H1 (cell line): ENCODE data around the gene GTPBP10. TPM values are rescaled to one million over a fixed set of nuclear protein-coding genes. Genes with fewer than 3 reads are reported as not detected.

ENCODE experiments used
- CTCF ChIP-seq, 3 experiments: IDR thresholded peaks; 1 replicate in 2 of 3; 2 replicates in 1 of 3; pipeline versions ENCODE4 v1.5.1 to v1.6.1; 2011; ENCODE audit warnings: low read length in 3 of 3, mild to moderate bottlenecking in 3 of 3, inconsistent platforms in 2 of 3, low read depth in 1 of 3, moderate library complexity in 1 of 3; ENCODE audit not compliant: insufficient read depth in 1 of 3; ENCODE audit errors: control extremely low read depth in 1 of 3
- GTF2F1 ChIP-seq: IDR thresholded peaks from 2 replicates; pipeline ENCODE4 v1.6.1; 2012; ENCODE audit warnings: low read depth, low read length, improper control_type of control experiment, borderline replicate concordance
- KDM4A ChIP-seq: IDR thresholded peaks from one replicate; pipeline ENCODE4 v1.7.1; 2012; ENCODE audit warnings: low read depth, mild to moderate bottlenecking, moderate library complexity, low read length, inconsistent platforms; ENCODE audit not compliant: severe bottlenecking
- MAX ChIP-seq: IDR thresholded peaks from 2 replicates; pipeline ENCODE4 v1.6.1; 2012; ENCODE audit warnings: inconsistent platforms
- SP4 ChIP-seq: IDR thresholded peaks from 2 replicates; pipeline ENCODE4 v1.6.1; 2012; ENCODE audit warnings: low read length, inconsistent platforms
- polyA plus RNA-seq, 7 experiments: library from polyadenylated mRNA; depleted of rRNA in 3 of 7; stranded (reverse) in 5 of 7; unstranded in 2 of 7; fragments of >200 nt in 5 of 7; fragments of 200-250 nt in 2 of 7; gene quantifications; 1 replicate in 5 of 7; 2 replicates in 1 of 7; 4 replicates in 1 of 7; pipeline versions ENCODE4 v1.2.1 to v1.2.3, GENCODE V29; 2011 to 2013; ENCODE audit warnings: missing spikeins in 2 of 7, mixed read lengths in 2 of 7
- total RNA-seq: library from RNA; stranded (reverse); fragmentation: NEBNext Ultra II Directional; extraction: Animal tissue kit (Norgen Biotek cat#: 25700); gene quantifications from 2 replicates; pipeline ENCODE4 v1.2.1, GENCODE V29; 2021

Gene GTPBP10
- total and polyA plus RNA-seq, 2 of the 8 experiments (the other 6 are each of a cell fraction or from before 2014, with no cell fraction given), result 4.4 to 21.2 TPM

- no peak for TF ChIP-seq CTCF (IDR thresholded peaks at IDR 0.05; ENCODE audit: control extremely low read depth in 1 of 3, insufficient read depth in 1 of 3, low read depth in 1 of 3, low read length in 3 of 3)
- no peak for TF ChIP-seq KDM4A
- TF ChIP-seq SP4, result no peak
- TF ChIP-seq MAX, result no peak
- no peak for TF ChIP-seq GTF2F1
Observed at GRCh38 chr7:90320014-90320413, 26.5 kb upstream of the GTPBP10 start (continued).
